T-helper 17 cell (primary cell): Measurements from ENCODE around the gene RAB40B. TPM values are rescaled to one million over a fixed set of nuclear protein-coding genes. Genes with fewer than 3 reads are reported as not detected.

Experiments used
- ATAC-seq: fragments of 150-1000 bp; cut with Tn5 transposase; 2 replicates; pipeline ENCODE4 v1.10.0; 2021; ENCODE audit warnings: mild to moderate bottlenecking, moderate library complexity
- DNase-seq, 3 donors: peaks; one replicate each; pipeline versions ENCODE4 v3.0.0 to v3.0.0-alpha.2; 2020 to 2021
- H3K9me3 ChIP-seq: one replicate; pipeline ENCODE4 v1.7.0; 2013; ENCODE audit warnings: low read length, mild to moderate bottlenecking; ENCODE audit not compliant: control insufficient read depth, poor library complexity, severe bottlenecking
- H3K27ac Mint-ChIP-seq: one replicate; pipeline ENCODE4 v1.8.0; 2022; ENCODE audit warnings: mild to moderate bottlenecking, moderate library complexity, mixed read lengths
- H3K27me3 Mint-ChIP-seq: one replicate; pipeline ENCODE4 v1.8.0; 2022; ENCODE audit warnings: mixed read lengths
- H3K36me3 Mint-ChIP-seq: one replicate; pipeline ENCODE4 v1.8.0; 2022; ENCODE audit warnings: low read depth, mixed read lengths
- H3K4me1 Mint-ChIP-seq: one replicate; pipeline ENCODE4 v1.8.0; 2022; ENCODE audit warnings: mild to moderate bottlenecking, mixed read lengths
- H3K4me3 Mint-ChIP-seq: one replicate; pipeline ENCODE4 v1.8.0; 2022; ENCODE audit warnings: mild to moderate bottlenecking, moderate library complexity, mixed read lengths
- total RNA-seq, 4 donors: library from RNA in 2 of 4; stranded (reverse) in 2 of 4; gene quantifications; one replicate each; pipeline ENCODE4 v1.2.3 and lab custom pipeline; 2022 to 2026

RAB40B gene
- total RNA-seq, 2 donors from 2014 or later, result 4.0 to 5.3 TPM

DNA sequence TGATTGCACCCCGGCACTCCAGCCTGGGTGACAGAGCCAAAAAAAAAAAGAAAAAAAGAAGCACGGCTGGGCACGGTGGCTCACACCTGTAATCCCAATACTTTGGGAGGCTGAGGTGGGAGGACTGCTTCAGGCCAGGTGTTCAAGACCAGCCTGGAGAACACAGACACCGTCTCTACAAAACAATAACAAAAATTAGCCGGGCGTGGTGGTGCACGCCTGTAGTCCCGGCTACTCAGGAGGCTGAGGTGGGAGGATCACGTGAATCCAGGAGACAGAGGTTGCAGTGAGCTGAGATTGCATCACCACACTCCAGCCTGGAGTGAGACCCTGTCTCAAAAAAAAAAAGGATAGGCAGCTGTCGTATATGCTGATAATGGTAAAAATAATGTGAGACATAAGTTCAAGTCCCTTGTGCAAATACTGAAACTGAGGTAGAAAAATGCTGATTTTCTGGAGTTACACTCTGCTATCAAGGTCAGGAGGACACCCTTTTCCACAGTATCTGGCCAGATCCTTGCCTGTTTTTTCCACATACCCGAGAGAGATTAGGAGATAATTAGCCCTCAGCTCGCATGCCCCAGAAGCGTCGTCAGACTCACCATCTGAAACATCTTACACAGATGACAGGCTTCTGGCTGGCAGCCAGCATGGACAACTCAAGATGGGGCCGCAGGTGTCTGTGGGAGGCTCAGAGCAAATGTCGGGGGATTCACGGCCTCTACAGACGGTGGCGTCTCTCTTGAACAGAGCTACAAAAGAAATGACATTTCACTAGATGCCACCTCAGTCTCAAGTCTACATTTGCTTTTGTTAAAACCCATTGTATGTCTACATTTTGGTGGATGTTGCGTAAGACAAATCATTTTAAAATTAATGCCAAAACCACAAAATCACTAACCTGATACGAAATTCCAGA, 87.1 kb downstream of the RAB40B start:
- ATAC-seq (no peak), DNase-seq (no peak)
- Mint-ChIP-seq H3K36me3 (peaks cover 4% of the 10 kb centered on the region), H3K27me3 (no peaks in the 10 kb centered on the region), H3K27ac (peak overlapping the region; percentile 56), H3K4me1 (peaks cover 7% of the 10 kb centered on the region), H3K4me3 (no peak overlapping the region)
- no peaks in the 10 kb centered on the region for H3K9me3 ChIP-seq

DNA sequence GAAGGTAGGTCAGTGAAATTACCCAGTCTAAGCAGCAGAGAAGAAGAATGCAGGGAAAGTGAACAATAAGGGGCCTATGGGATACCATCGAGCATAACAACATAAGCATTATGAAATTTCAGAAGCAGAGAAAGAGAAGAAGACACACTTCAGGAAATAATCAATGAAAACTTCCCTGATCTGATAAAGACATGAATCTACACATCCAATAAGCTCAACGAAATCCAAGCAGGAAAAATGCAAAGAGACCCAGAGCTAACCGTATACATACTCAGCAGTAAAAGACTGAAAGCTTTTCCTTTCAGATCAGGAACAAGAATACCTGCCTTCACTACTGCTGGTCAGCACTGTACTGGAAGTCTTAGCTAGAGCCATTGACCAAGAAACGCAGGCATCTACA, 88.8 kb downstream of the RAB40B start:
- H3K4me3 Mint-ChIP-seq, result no peak overlapping the region
- no peak for ATAC-seq
- H3K27ac Mint-ChIP-seq, result no peak overlapping the region
- DNase-seq, result no peak
- H3K36me3 Mint-ChIP-seq, result peaks cover 4% of the 10 kb centered on the region
- no peaks in the 10 kb centered on the region for H3K27me3 Mint-ChIP-seq
- H3K4me1 Mint-ChIP-seq, result peaks cover 8% of the 10 kb centered on the region
- no peaks in the 10 kb centered on the region for H3K9me3 ChIP-seq

DNA sequence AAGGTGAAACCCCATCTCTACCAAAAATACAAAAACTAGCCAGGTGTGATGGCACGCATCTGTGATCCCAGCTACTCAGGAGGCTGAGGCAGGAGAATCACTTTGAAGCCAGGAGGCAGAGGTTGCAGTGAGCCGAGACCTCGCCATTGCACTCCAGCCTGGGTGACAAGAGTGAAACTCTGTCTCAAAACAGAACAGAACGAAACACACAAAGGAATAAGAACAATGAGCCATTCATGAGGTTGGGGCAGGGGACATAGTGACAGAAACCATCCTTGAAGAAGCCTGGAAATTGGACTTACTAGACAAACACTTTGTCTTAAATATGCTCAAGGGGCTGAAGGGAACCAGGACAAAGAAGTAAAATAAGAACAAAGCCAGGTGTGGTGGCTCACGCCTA, 89.7 kb downstream of the RAB40B start:
- DNase-seq, result no peak
- H3K36me3 Mint-ChIP-seq, result peaks cover 4% of the 10 kb centered on the region
- H3K4me3 Mint-ChIP-seq, result no peak overlapping the region
- H3K4me1 Mint-ChIP-seq, result peaks cover 16% of the 10 kb centered on the region
- H3K9me3 ChIP-seq, result no peaks in the 10 kb centered on the region
- no peak overlapping the region for H3K27ac Mint-ChIP-seq
- no peaks in the 10 kb centered on the region for H3K27me3 Mint-ChIP-seq
- ATAC-seq, result no peak

DNA sequence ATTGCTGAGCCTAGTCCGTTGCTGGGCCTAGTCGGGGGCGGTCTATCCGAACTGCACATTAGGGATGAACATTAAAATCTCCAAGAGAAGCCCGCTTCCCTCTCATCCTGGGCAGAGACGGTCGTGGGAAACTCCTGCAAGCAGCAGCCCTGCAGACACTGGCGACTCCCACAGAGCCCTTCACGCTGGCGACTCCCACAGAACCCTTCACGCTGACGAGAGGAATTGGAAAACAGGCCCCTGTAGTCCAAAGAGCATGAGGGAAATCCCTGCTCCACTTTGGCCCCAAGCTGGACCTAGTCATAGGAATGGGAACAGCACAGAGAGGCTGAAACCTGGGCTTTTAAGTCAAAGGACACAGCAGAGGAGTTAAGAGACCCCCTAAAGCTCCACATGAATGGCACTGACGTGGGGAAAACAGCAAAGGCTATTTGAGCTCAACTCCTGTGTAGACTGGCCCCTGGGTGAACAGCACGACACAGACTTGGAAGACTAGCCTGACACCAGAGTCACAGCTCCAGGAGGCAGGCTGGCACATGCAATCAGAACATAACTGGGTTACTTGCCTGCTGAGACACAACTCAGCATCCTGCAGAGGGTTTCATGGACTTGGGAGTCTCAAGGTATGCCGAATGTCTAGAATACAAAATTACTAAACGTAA, 92.4 kb downstream of the RAB40B start:
- Mint-ChIP-seq H3K27ac (no peak overlapping the region), H3K4me1 (peaks cover 22% of the 10 kb centered on the region), H3K27me3 (no peaks in the 10 kb centered on the region), H3K36me3 (peaks cover 4% of the 10 kb centered on the region), H3K4me3 (no peak overlapping the region)
- no peaks in the 10 kb centered on the region for H3K9me3 ChIP-seq
- DNase-seq (no peak), ATAC-seq (no peak)

Other genes with a start within 250 kb of the RAB40B start
- gene CYBC1, start 247.9 kb downstream of the RAB40B start, total RNA-seq, result 100 to 1,000 TPM; 110 to 121 TPM
- 10 to 100 TPM; 86.2 to 94.4 TPM for gene NARF, start 240.0 kb downstream of the RAB40B start, total RNA-seq
- 10 to 100 TPM; 41.5 to 42.7 TPM for gene FOXK2, start 179.0 kb downstream of the RAB40B start, total RNA-seq
- 10 to 100 TPM; 65.6 to 67.1 TPM for gene WDR45B, start 50.3 kb downstream of the RAB40B start, total RNA-seq
- gene FN3KRP, start 18.0 kb upstream of the RAB40B start, total RNA-seq, result 10 to 100 TPM; 24.5 to 31.3 TPM
- 1 to 10 TPM; 3.2 to 6.5 TPM for gene FN3K, start 36.9 kb upstream of the RAB40B start, total RNA-seq
- gene TBCD, start 53.4 kb upstream of the RAB40B start, total RNA-seq, result 100 to 1,000 TPM; 112 to 144 TPM
- gene ZNF750, start 141.3 kb upstream of the RAB40B start, total RNA-seq, result not detected